Liver (tissue), 3 donors: ENCODE results near the gene COG7.

Source experiments
- CTCF ChIP-seq: fragments of 150-350 bp; IDR thresholded peaks from 2 replicates; pipeline ENCODE4 v1.5.1; 2017; ENCODE audit warnings: improper control_type of control experiment, low read depth, low read length; ENCODE audit not compliant: missing input control
- JUND ChIP-seq, 2 donors: IDR thresholded peaks; 2 replicates each; pipeline ENCODE4 v1.6.1; 2016; ENCODE audit warnings: antibody characterized with exemption in 2 of 2
- YY1 ChIP-seq: IDR thresholded peaks from 2 replicates; pipeline ENCODE4 v1.6.1; 2016; ENCODE audit warnings: antibody characterized with exemption, mild to moderate bottlenecking
- donor health status: healthy.
- donor health status: healthy.

- no peak for TF ChIP-seq CTCF
- no peak for TF ChIP-seq YY1
- TF ChIP-seq JUND (IDR thresholded peaks at IDR 0.05): no peak
Observed at GRCh38 chr16:23357761-23358290, 95.2 kb downstream of the COG7 start.
